ENCODE results near the gene KRTAP5-9.

- TF ChIP-seq CTCF (IDR thresholded peaks at IDR 0.05; ENCODE audit: low read depth, low read length, poor library complexity, severe bottlenecking) (no peak), EZH2phosphoT487 (IDR thresholded peaks at IDR 0.05; ENCODE audit: borderline replicate concordance, low read length) (no peak)
These were observed 9.2 kb upstream of the KRTAP5-9 start for GRCh38 chr11:71539017-71539416.
